GM12878 (cell line): Measurements from ENCODE around the gene GALE. TPM values are rescaled to one million over a fixed set of nuclear protein-coding genes. Genes with fewer than 3 reads are reported as not detected.
A peak's percentile ranks its signal among the peaks of the same experiment; 100 is the strongest.

ENCODE experiments used
- BCLAF1 ChIP-seq: fragments of 450-650 bp; IDR thresholded peaks from 2 replicates; pipeline ENCODE4 v1.6.1; 2017; ENCODE audit warnings: antibody characterized with exemption, mild to moderate bottlenecking, moderate library complexity
- CBX3 ChIP-seq: fragments of 200-600 bp; sonication (generic); IDR thresholded peaks from 2 replicates; pipeline ENCODE4 v1.6.1; 2016; ENCODE audit warnings: low read depth, borderline replicate concordance
- CBX5 ChIP-seq: sonication (generic); IDR thresholded peaks from 2 replicates; pipeline ENCODE4 v1.6.1; 2016; ENCODE audit warnings: low read depth, moderate library complexity, mild to moderate bottlenecking, inconsistent platforms
- CEBPB ChIP-seq, 2 experiments: fragments of 150-350 bp in 1 of 2; IDR thresholded peaks; 2 replicates each; pipeline ENCODE4 v1.6.1; 2012 to 2014; ENCODE audit warnings: low read depth in 2 of 2, low read length in 2 of 2, borderline replicate concordance in 1 of 2, inconsistent platforms in 1 of 2
- CEBPZ ChIP-seq: fragments of 150-350 bp; IDR thresholded peaks from 2 replicates; pipeline ENCODE4 v1.6.1; 2016; ENCODE audit warnings: low read depth, low read length
- CHD1 ChIP-seq: IDR thresholded peaks from 2 replicates; pipeline ENCODE4 v1.6.1; 2012; ENCODE audit warnings: low read depth, low read length, improper control_type of control experiment
- FOXK2 ChIP-seq: fragments of 450-650 bp; IDR thresholded peaks from 2 replicates; pipeline ENCODE4 v1.6.1; 2017; ENCODE audit warnings: mild to moderate bottlenecking, moderate library complexity
- HDGF ChIP-seq: fragments of 450-650 bp; IDR thresholded peaks from 2 replicates; pipeline ENCODE4 v1.6.1; 2016; ENCODE audit warnings: antibody characterized with exemption
- JUNB ChIP-seq: IDR thresholded peaks from 2 replicates; pipeline ENCODE4 v1.6.1; 2016; ENCODE audit warnings: antibody characterized with exemption, mild to moderate bottlenecking
- MXI1 ChIP-seq: fragments of 150-350 bp; IDR thresholded peaks from 2 replicates; pipeline ENCODE4 v1.6.1; 2011; ENCODE audit warnings: low read depth, mild to moderate bottlenecking, inconsistent platforms, low read length, improper control_type of control experiment
- RAD21 ChIP-seq: IDR thresholded peaks from 2 replicates; pipeline ENCODE4 v1.6.1; 2011; ENCODE audit warnings: mild to moderate bottlenecking, low read depth, low read length, moderate library complexity; ENCODE audit not compliant: insufficient read depth
- SIX5 ChIP-seq: IDR thresholded peaks from 2 replicates; pipeline ENCODE4 v1.6.1; 2011; ENCODE audit warnings: mild to moderate bottlenecking, low read depth, low read length, moderate library complexity; ENCODE audit not compliant: severe bottlenecking
- SKIL ChIP-seq: fragments of 450-650 bp; IDR thresholded peaks from 2 replicates; pipeline ENCODE4 v1.6.1; 2017; ENCODE audit warnings: mild to moderate bottlenecking, low read depth, inconsistent platforms; ENCODE audit not compliant: poor library complexity, severe bottlenecking
- SRF ChIP-seq, 2 experiments: IDR thresholded peaks; 2 replicates each; pipeline ENCODE4 v1.6.1; 2011; ENCODE audit warnings: low read depth in 2 of 2, low read length in 2 of 2, mild to moderate bottlenecking in 1 of 2, moderate library complexity in 1 of 2
- STAT1 ChIP-seq: fragments of 450-650 bp; conservative IDR thresholded peaks from 2 replicates; pipeline ENCODE4 v1.6.1; 2014; ENCODE audit warnings: antibody characterized with exemption, mild to moderate bottlenecking
- TBL1XR1 ChIP-seq: IDR thresholded peaks from 2 replicates; pipeline ENCODE4 v1.6.1; 2012; ENCODE audit warnings: low read depth, low read length, improper control_type of control experiment
- ZBED1 ChIP-seq: IDR thresholded peaks from 2 replicates; pipeline ENCODE4 v1.6.1; 2016; ENCODE audit warnings: borderline replicate concordance
- ZNF274 ChIP-seq: IDR thresholded peaks from one replicate; pipeline ENCODE4 v1.8.0; 2011; ENCODE audit not compliant: insufficient read length, insufficient read depth
- polyA plus RNA-seq, 11 experiments: library from polyadenylated mRNA; depleted of rRNA in 4 of 11; unstranded in 6 of 11; stranded (reverse) in 5 of 11; fragments of >200 nt; fragmentation: Nextera tagmentation in 4 of 11; fragmentation: Illumina TruSeq in 1 of 11; extraction: Ambion mirVana in 4 of 11; extraction: Trizol in 1 of 11; gene quantifications; 1 replicate in 1 of 11; 2 replicates in 10 of 11; pipeline versions ENCODE4 v1.2.1 to v1.2.3, GENCODE V29; 2011 to 2016; ENCODE audit warnings: inconsistent platforms in 2 of 11, missing spikeins in 2 of 11, low read depth in 1 of 11
- total RNA-seq, 4 experiments: library from RNA; depleted of rRNA in 3 of 4; stranded (reverse); fragments of >200 nt in 3 of 4; fragmentation: Illumina TruSeq in 1 of 4; extraction: Trizol in 1 of 4; gene quantifications; 2 replicates each; pipeline versions ENCODE4 v1.2.1 to v1.2.3, GENCODE V29; 2013 to 2021
- TF ChIP-seq, protein P1 (sequence below): IDR thresholded peaks from 2 replicates; pipeline ENCODE4 v1.6.1; 2011; ENCODE audit warnings: mild to moderate bottlenecking, low read depth, low read length, moderate library complexity; ENCODE audit not compliant: insufficient replicate concordance

The GALE gene
- total and polyA plus RNA-seq, 10 of the 15 experiments (the other 5 are each of a cell fraction or from before 2014, with no cell fraction given), result 4.2 to 93.7 (median 40.4) TPM

DNA sequence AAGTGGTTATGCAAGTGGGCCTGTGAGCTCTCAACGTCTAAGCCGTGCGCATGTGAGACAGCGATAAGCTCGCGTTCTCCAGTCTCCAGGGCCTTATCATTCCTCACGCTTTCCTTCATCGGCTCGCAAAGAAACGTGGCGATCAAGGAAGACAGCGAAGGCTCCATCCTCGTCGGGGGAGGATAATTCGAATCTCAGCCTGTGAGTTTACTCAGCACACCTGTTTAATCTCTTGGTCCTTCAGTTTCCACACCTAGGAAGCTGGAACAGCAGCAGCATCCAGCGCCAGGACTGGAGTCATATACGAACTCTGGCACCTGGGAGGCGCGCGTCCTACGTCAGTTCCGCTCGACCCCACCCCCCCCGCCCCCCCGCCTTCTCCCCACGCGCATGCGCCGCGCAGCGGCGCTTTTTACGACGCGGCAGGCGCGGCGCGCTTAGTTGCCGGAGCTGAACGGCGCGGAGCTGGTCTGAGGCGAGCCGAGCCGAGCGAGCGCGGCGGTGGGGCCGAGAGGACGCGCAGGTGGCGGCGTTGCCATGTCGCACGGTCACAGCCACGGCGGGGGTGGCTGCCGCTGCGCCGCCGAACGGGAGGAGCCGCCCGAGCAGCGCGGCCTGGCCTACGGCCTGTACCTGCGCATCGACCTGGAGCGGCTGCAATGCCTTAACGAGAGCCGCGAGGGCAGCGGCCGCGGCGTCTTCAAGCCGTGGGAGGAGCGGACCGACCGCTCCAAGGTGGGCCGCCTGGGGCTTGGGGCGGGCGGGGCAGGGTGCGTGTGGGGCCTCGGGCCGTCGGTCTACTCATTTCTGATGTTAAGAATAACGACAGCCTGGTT, 22.4 kb downstream of the GALE start, which contains the start of gene PITHD1 (continued):
- TF ChIP-seq, protein P1, sequence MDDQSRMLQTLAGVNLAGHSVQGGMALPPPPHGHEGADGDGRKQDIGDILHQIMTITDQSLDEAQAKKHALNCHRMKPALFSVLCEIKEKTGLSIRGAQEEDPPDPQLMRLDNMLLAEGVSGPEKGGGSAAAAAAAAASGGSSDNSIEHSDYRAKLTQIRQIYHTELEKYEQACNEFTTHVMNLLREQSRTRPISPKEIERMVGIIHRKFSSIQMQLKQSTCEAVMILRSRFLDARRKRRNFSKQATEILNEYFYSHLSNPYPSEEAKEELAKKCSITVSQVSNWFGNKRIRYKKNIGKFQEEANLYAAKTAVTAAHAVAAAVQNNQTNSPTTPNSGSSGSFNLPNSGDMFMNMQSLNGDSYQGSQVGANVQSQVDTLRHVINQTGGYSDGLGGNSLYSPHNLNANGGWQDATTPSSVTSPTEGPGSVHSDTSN, result no peak
- TF ChIP-seq CEBPB (IDR thresholded peaks at IDR 0.05; ENCODE audit: borderline replicate concordance in 1 of 2, low read depth in 2 of 2, low read length in 2 of 2), result no peak
- no peak; the same call in 1 of the 2 replicates for TF ChIP-seq MXI1
- no peak for TF ChIP-seq CBX3
- no peak for TF ChIP-seq JUNB
- TF ChIP-seq CHD1, result no peak
- TF ChIP-seq HDGF, result no peak
- no peak for TF ChIP-seq CEBPZ
- no peak for TF ChIP-seq SKIL
- TF ChIP-seq STAT1, result no peak
- TF ChIP-seq TBL1XR1, result no peak
- TF ChIP-seq ZNF274, result no peak
- no peak for TF ChIP-seq CBX5
- TF ChIP-seq SRF (IDR thresholded peaks at IDR 0.05; ENCODE audit: low read depth in 2 of 2, low read length in 2 of 2), result peak in 1 of 2 experiments; percentile 64; a peak in 1 of 4 replicates
- TF ChIP-seq SIX5, result peak; percentile 8
- no peak for TF ChIP-seq ZBED1
- TF ChIP-seq BCLAF1, result no peak
- TF ChIP-seq RAD21, result no peak
- no peak for TF ChIP-seq FOXK2
